GM18907 (cell line): Measurements from ENCODE around the gene ZNF808.
"Not testable (repeated sequence)": the region's sequence is repeated elsewhere in the genome, so short reads cannot be mapped to it uniquely, and the experiment has no call there.

Experiments
- ATAC-seq: cut with Tn5 transposase; IDR thresholded peaks from one replicate; pipeline ENCODE4 v1.9.1; 2021; ENCODE audit warnings: mild to moderate bottlenecking, moderate library complexity; ENCODE audit not compliant: unreplicated experiment

The ZNF808 gene

DNA sequence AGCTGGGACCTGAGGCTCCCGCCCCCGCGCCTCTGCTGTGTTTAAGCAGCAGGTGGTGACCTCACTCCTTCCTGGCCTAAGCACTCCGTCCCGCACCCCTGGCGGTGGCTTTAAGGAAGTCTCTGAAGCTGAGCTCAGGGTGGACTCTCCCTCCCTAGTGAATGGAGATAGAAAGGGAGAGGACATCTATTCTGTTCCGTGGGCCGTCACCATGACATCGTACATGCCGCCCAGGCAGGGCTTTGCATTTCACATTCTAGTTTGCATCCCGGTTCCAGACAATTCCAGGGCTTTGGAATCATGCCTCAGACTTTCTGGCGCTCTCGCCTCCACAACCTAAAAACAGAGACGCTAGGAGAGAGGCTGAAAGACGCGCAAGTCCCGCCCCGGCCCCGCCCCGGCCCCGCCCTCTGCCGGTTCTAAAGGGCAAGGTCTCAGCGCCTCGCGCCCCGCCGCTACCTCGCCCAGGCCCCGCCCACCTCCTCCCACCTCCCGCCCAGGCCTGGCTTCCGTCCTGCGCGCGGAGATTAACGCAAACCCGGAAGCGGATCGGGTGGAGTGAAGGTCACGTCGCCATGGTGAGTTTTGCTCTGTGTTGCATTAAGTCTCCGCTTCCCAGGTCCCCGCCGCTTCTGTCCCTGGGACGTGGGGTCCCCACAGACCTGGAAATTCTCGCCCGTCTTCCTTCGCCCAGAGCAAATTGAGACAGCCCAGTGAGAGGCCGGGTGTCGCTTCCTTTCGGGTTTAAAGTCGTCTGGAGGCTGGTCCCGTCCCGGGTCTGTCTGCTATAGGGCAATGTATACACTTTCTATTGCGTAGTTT is at the start of gene ZNF808:
TSS of gene ZNF808 (plus strand) at position 535 of the 822 bp plus-strand sequence. CDS start 15,617 bp downstream, outside the sequence.
- peak; percentile 91 for ATAC-seq

GRCh38 chr19:52484111-52484743 is 43.2 kb upstream of the ZNF808 start:
- ATAC-seq = not testable (repeated sequence)

DNA sequence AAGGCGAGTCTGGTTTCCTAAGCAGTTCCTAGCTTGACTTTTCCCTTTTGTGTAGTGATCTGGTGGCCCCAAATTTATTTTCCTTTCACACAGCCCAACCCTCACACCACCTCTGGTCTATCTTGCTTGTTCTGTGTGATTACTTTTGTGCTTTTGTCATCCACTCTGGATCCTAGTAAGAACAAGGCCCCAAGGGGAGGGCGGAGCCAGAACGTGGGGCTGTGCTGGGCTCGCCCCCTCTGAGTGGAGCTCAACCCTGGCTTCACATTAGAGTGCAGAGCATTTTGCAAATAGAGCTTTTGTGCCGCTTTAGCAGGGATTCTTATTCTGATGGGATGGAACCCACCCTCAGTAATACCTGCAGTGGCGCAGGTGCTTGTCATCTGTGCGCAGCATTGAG is 42.4 kb upstream of the ZNF808 start:
- not testable (repeated sequence) for ATAC-seq

GRCh38 chr19:52485561-52486240 is 41.8 kb upstream of the ZNF808 start:
- ATAC-seq = not testable (repeated sequence)

- no peak for ATAC-seq
Observed at GRCh38 chr19:52492201-52492993, 35.1 kb upstream of the ZNF808 start.

GRCh38 chr19:52492994-52493470 is 34.4 kb upstream of the ZNF808 start:
- ATAC-seq = no peak

DNA sequence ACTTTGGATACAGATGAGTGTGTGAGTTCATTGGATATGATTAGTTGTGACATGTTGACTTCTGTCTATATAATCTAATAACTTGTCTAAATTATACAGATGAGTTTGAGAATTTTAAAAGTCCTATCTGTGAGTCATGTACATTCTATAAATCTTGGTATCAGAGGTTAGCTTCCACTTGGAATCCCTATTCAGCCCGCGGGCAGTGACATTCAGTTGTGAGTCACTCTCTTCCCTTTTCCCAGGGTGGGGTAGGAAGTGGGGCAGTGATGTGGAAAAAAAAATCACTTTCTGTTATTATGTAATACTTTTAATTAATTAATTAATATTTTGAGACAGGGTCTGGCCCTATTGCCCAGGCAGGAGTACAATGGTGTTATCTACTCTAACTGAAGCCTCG is 33.0 kb upstream of the ZNF808 start:
- ATAC-seq = no peak

DNA sequence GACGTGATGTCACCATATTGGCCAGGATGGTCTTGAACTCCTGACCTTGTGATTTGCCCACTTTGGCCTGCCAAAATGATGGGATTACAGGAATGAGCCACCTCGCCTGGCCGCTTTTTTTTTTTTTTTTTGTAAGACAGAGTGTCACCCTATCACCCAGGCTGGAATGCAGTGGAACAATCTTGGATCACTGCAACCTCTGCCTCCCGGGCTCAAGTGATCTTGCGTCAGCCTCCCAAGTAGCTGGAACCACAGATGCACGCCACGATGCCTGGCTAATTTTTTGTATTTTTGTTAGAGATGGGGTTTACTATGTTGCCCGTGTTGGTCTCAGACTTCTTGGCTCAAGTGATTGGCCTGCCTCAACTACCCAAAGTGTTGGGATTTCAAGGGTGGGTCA is 28.9 kb upstream of the ZNF808 start:
- no peak for ATAC-seq

DNA sequence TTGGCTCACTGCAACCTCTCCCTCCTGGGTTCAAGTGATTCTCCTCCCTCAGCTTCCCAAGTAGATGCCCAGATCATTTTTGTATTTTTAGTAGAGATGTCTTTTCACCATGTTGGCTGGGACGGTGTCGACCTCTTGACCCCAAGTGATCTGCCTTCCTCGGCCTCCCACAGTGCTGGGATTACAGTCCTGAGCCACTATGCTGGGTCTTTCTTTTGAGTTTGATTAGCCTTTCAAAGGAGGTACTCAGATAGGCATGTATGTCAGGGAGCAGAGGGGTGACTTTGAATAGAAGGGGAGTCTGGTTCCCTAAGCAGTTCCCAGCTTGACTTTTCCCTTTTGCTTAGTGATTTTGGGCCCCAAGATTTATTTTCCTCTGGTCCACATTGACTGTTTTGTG is 27.0 kb upstream of the ZNF808 start:
- not testable (repeated sequence) for ATAC-seq

GRCh38 chr19:52500991-52501390 is 26.5 kb upstream of the ZNF808 start:
- ATAC-seq = not testable (repeated sequence)

DNA sequence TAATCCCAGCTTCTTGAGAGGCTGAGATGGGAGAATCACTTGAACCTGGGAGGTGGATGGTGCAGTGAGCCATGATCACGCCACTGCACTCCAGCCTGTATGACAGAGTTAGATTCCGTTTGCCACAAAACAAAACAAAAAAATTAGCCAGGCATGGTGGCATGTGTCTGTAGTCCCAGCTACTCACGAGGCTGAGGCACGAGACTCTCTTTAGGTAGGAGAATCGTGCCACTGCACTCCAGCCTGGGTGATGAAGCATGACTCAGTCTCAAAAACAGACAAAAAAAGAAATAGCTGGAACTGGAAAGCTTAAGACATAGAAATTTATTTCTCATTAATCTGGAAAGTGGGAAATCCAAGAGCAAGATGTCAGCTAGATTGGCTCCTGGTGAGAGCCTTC is 20.2 kb upstream of the ZNF808 start:
- ATAC-seq = no peak

DNA sequence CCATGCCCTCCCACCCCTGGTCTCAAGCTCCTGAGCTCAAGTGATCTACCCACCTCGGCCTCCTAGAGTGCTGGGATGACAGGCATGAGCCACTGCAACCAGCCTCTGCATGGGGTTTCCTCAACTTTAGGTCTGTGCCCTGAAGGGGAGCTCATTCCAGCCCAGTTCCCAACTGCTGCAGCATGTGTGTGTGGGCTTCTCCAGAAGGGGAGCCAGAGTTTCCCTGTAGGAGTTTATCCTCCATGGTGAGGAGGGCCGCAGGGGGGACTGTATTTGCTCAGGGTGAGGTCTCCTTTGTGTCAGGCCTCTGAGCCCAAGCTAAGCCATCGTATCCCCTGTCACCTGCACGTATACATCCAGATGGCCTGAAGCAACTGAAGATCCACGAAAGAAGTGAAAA is 11.3 kb upstream of the ZNF808 start:
- ATAC-seq = no peak

DNA sequence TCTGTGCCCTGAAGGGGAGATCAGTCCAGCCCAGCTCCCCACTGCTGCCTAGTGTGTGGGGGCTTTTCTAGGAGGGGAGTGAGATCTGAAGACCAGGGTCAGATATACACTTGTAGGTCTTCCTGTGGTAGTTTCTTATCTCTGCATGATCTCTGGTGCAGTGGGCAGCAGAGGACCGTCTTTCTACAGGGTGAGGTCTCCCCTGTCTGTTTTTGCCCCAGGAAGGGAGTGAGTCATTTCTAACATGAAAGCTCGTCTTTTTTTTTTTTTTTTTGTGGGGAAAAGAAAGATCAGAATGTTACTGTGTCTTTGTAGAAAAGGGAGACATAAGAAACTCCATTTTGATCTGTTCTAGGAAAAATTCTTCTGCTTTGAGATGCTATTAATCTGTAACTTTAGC is 8.8 kb upstream of the ZNF808 start:
- no peak for ATAC-seq

DNA sequence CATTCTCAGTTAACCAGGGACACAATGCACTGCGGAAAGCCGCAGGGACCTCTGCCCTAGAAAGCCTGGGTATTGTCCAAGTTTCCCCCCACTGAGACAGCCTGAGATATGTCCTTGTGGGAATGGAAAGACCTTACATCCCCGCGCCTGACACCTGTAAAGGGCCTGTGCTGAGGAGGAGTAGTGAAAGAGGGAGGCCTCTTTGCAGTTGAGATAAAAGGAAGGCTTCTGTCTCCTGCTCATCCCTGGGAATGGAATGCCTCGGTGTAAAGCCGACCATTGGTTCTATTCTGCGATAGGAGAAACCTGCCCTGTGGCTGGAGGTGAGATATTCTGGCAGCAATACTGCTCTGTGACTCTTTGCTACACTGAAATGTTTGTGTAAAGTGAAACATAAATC is 8.3 kb upstream of the ZNF808 start:
- not testable (repeated sequence) for ATAC-seq

DNA sequence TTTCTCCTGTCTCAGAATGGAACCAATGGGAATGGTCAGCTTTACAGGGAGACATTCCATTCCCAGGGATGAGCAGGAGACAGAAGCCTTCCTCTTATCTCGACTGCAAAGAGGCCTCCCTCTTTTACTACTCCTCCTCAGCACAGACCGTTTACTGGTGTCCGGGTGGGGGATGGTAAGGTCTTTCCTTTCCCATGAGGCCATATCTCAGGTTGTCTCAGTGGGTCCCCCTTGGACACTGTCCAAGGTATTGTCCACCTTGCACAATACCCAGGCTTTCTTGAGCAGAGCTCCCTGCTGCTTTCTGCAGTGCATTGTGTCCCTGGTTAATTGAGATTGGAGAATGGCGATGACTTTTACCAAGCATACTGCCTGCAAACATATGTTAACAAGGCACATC is 7.5 kb upstream of the ZNF808 start:
- no peak for ATAC-seq

- ATAC-seq = no peak
Observed at GRCh38 chr19:52522551-52522950, 4.9 kb upstream of the ZNF808 start.

GRCh38 chr19:52524086-52524485 is 3.4 kb upstream of the ZNF808 start:
- no peak for ATAC-seq

GRCh38 chr19:52527956-52528351 is 486 bp downstream of the ZNF808 start:
- peak; percentile 27 for ATAC-seq

DNA sequence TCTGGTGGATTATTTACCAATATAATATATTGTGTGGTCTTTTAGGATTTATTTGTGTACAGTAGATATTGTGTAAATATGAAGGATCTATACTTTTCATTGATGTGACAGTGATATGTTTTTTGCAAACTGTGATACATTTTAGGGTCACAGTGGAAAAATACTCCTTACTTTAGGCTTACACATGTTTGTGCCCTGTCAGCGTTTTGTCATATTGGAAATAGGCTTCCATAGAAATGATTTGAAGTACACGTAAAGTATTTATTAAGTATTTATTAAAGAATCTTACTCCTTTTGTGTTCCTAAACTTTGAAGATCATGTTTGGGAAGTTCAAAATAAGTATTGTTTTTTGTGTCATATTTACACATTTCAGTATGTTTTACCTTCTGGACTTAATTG is 5.0 kb downstream of the ZNF808 start:
- ATAC-seq = no peak

GRCh38 chr19:52533901-52534300 is 6.4 kb downstream of the ZNF808 start:
- ATAC-seq = no peak

GRCh38 chr19:52535385-52535770 is 7.9 kb downstream of the ZNF808 start:
- peak; percentile 17 for ATAC-seq
